Activated B cell treated with CpG ODN at 0.5 μM for 24 hours (primary cell): ENCODE results near the gene LRP5. TPM values are rescaled to one million over a fixed set of nuclear protein-coding genes. Genes with fewer than 3 reads are reported as not detected.
A peak's percentile ranks its signal among the peaks of the same experiment; 100 is the strongest.
"Not testable (repeated sequence)": the region's sequence is repeated elsewhere in the genome, so short reads cannot be mapped to it uniquely, and the experiment has no call there.

ENCODE experiments used
- ATAC-seq: fragments of 200-7000 bp; cut with Tn5 transposase; one replicate; pipeline ENCODE4 v1.10.0; 2021; ENCODE audit warnings: low read depth, mild to moderate bottlenecking, moderate library complexity
- CTCF ChIA-PET: fragments of 350-600 bp; sonication (Branson Sonifier 250); formaldehyde crosslinking; loops from one replicate; lab custom pipeline; 2021; ENCODE audit warnings: antibody characterized with exemption; lab: Charles Lee
- POLR2A ChIA-PET: fragments of 350-600 bp; sonication (Branson Sonifier 250); formaldehyde crosslinking; loops from one replicate; lab custom pipeline; 2021; ENCODE audit warnings: antibody characterized with exemption; lab: Charles Lee
- DNase-seq: peaks from one replicate; pipeline ENCODE4 v3.0.0; 2022
- H3K27ac Mint-ChIP-seq: one replicate; pipeline ENCODE4 v1.8.0; 2020; ENCODE audit warnings: mixed read lengths
- H3K27me3 Mint-ChIP-seq: one replicate; pipeline ENCODE4 v1.8.0; 2021; ENCODE audit warnings: mixed read lengths
- H3K36me3 Mint-ChIP-seq: one replicate; pipeline ENCODE4 v1.8.0; 2021; ENCODE audit warnings: low read depth, mixed read lengths
- H3K4me1 Mint-ChIP-seq: one replicate; pipeline ENCODE4 v1.8.0; 2021; ENCODE audit warnings: mixed read lengths
- H3K4me3 Mint-ChIP-seq: one replicate; pipeline ENCODE4 v1.8.0; 2020; ENCODE audit warnings: mild to moderate bottlenecking, mixed read lengths
- H3K9me3 Mint-ChIP-seq: one replicate; pipeline ENCODE4 v1.8.0; 2020; ENCODE audit warnings: mixed read lengths
- intact Hi-C: fragments of 100-400 bp; cut with micrococcal nuclease; formaldehyde crosslinking; loops from one replicate; pipeline ENCODE4 v1.15.1; 2024
- total RNA-seq: library from RNA; stranded (reverse); gene quantifications from 2 replicates; pipeline ENCODE4 v1.2.3, GENCODE V29; 2022
- TF ChIP-seq, protein P1 (sequence below): fragments of 200-600 bp; IDR thresholded peaks from one replicate; pipeline ENCODE4 v1.8.0; 2022; ENCODE audit warnings: antibody characterized with exemption, mild to moderate bottlenecking

Gene LRP5
- total RNA-seq, 1 donor from 2014 or later, result 8.7 TPM

DNA sequence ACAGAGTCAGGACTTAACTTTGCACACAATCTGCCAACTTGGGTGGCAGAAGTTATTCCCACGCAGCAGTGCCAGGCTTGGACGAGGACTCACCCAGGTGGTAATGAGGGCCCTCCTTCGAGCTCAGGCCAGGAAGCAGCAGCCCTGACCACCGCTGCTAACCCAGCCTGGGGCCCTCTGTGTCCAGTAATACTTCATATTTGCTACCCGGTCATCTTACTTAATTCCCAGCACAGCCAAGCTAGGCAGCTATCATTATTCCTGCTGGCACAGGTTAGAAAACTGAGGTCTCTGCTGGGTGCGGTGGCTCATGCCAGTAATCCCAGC lies 15.4 kb upstream of the LRP5 start:
- intact Hi-C loops, result loop anchor here (1.0 to 5.0 kb wide), 6 partner anchors 26 to 290 kb away; partner anchors contain the start of gene C11orf24
- TF ChIP-seq, protein P1, sequence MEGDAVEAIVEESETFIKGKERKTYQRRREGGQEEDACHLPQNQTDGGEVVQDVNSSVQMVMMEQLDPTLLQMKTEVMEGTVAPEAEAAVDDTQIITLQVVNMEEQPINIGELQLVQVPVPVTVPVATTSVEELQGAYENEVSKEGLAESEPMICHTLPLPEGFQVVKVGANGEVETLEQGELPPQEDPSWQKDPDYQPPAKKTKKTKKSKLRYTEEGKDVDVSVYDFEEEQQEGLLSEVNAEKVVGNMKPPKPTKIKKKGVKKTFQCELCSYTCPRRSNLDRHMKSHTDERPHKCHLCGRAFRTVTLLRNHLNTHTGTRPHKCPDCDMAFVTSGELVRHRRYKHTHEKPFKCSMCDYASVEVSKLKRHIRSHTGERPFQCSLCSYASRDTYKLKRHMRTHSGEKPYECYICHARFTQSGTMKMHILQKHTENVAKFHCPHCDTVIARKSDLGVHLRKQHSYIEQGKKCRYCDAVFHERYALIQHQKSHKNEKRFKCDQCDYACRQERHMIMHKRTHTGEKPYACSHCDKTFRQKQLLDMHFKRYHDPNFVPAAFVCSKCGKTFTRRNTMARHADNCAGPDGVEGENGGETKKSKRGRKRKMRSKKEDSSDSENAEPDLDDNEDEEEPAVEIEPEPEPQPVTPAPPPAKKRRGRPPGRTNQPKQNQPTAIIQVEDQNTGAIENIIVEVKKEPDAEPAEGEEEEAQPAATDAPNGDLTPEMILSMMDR, result no peak
- ATAC-seq (no peak), DNase-seq (no peak)
- ChIA-PET POLR2A (interaction anchor here (0.6 to 5.7 kb wide), 6 partner anchors 24 to 267 kb away, joined by 3 to 93 read pairs (median 12); partner anchors contain the start of genes C11orf24 and NDUFS8), CTCF (interaction anchor here (0.8 to 6.1 kb wide), 12 partner anchors 10 to 152 kb away, joined by 3 to 249 read pairs (median 10); partner anchors contain the start of gene C11orf24)
- no peak overlapping the region for H3K4me3 Mint-ChIP-seq
- H3K36me3 Mint-ChIP-seq, result no peaks in the 10 kb centered on the region
- H3K9me3 Mint-ChIP-seq, result no peaks in the 10 kb centered on the region
- H3K4me1 Mint-ChIP-seq, result peaks cover 46% of the 10 kb centered on the region
- no peaks in the 10 kb centered on the region for H3K27me3 Mint-ChIP-seq
- H3K27ac Mint-ChIP-seq, result no peak overlapping the region

DNA sequence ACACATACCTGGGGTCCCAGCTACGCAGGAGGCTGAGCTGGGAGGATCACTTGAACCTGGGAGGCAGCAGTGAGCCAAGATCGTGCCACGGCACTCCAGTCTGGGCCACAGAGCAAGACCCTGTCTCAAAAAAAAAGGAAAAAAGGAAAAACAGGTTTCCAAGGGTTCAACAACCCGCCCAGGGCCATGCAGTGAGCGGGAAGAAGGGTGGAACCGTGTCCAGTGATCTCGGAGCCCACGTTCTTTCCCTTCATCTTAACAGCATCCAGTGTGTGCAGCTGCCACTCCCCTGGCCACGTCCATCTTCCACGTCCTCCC lies 14.9 kb upstream of the LRP5 start:
- no peak for DNase-seq
- H3K27me3 Mint-ChIP-seq, result no peaks in the 10 kb centered on the region
- H3K4me1 Mint-ChIP-seq, result peaks cover 42% of the 10 kb centered on the region
- no peak overlapping the region for H3K4me3 Mint-ChIP-seq
- no peak for ATAC-seq
- POLR2A ChIA-PET, result interaction anchor here (0.6 to 5.7 kb wide), 6 partner anchors 25 to 267 kb away, joined by 3 to 93 read pairs (median 12); partner anchors contain the start of genes C11orf24 and NDUFS8
- CTCF ChIA-PET, result interaction anchor here (0.8 to 6.1 kb wide), 11 partner anchors 10 to 88 kb away, joined by 3 to 249 read pairs (median 12); partner anchors contain the start of gene C11orf24
- no peak overlapping the region for H3K27ac Mint-ChIP-seq
- intact Hi-C loops, result loop anchor here (1.0 to 5.0 kb wide), 6 partner anchors 26 to 290 kb away; partner anchors contain the start of gene C11orf24
- no peaks in the 10 kb centered on the region for H3K9me3 Mint-ChIP-seq
- TF ChIP-seq, protein P1, result no peak
- H3K36me3 Mint-ChIP-seq, result no peaks in the 10 kb centered on the region

DNA sequence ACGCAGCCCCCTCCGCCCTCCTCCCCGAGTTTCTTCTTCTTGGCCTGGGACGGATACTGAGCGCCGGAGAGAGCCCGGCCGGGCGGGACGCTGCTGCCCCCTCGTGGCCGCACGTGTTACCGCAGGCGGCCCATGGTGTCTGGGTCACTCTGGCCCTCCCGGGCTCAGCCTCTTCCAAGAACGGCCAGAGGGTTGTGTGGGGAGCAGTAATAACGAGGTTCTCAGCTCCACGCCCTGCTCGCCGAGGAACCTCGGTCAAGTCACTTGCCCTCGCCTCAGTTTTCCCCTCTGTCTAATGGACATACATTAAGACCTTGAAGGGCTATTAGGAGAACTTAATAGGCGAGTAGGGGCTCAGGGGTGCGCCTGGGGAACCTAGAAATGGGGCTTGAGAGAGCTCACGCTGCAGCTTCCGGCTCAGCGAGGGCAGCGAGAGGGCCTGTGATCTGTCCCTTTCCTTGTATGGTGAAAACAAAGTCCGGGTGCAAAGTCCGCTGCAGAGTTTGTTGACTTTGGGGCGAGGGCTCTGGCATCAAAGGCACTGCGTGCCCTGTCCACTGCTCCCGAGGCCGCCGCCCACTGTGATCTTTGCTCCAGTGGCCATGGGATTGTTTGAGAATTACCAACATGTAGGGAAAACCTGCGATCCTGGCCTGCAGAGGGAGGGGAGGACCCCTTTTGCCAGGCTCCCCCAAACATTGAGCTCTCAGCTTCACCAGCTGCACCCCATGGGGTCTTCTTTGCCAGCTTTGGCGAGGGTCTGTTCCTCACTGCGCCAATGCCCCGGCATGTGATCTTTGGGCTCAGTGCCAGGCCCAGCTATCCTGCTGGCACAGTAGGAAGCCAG lies 14.4 kb upstream of the LRP5 start:
- ChIA-PET CTCF (interaction anchor here (0.8 to 6.1 kb wide), 10 partner anchors 9 to 88 kb away, joined by 3 to 249 read pairs (median 14); partner anchors contain the start of gene C11orf24), POLR2A (interaction anchor here (0.6 to 5.7 kb wide), 5 partner anchors 25 to 1117 kb away, joined by 3 to 93 read pairs (median 20); partner anchors contain the start of genes C11orf24 and NDUFS8)
- Mint-ChIP-seq H3K9me3 (no peaks in the 10 kb centered on the region), H3K27me3 (no peaks in the 10 kb centered on the region), H3K4me1 (peaks cover 40% of the 10 kb centered on the region), H3K27ac (peak overlapping the region; percentile 53), H3K4me3 (peak overlapping the region; percentile 50), H3K36me3 (no peaks in the 10 kb centered on the region)
- intact Hi-C loops, result loop anchor here (1.0 to 5.0 kb wide), 6 partner anchors 27 to 291 kb away; partner anchors contain the start of gene C11orf24
- peak; percentile 94 for ATAC-seq
- DNase-seq, result peak; percentile 81
- TF ChIP-seq, protein P1, result peak; percentile 83

DNA sequence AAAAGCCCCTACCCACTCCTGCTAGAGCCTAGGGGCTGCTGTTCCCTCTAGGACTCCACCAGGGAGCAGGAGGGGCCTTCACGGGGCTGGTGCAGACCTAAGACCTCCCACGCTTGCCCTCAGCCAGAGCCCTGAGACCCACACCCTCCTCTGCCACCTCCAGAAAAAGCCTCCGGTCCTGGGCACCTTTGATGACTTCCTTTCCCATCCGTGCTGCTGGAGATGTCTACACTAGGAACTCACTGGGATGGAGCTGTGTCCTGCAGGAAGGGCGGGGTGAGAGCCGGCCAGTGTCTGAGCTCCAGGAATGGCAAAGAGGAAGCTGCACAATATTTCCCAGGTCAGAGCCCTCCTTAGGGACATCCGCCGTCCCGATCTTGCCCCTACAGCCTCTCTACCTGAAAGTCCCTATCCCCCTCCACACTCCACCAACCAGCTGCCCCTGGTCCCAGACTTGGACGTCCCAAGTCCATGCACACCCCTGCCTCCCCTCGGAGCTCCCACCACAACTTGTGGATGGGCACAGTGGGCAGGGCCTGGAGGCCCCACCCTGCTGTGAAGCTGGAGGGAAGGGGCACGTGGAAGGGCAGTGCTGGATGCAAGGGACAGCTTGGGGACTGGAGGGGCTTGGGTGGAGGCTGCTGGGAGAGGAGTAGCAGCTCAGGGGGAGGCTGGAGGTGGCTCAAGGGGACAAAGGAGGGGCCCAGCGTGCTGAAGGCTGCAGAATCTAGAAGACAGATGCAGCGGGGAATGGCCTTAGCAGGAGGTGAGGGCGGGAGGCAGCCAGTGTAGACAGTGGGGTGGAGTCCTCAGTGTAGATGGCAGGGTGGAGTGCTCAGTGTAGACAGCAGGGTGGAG lies 13.5 kb upstream of the LRP5 start:
- Mint-ChIP-seq H3K27ac (no peak overlapping the region), H3K4me1 (peaks cover 40% of the 10 kb centered on the region), H3K36me3 (no peaks in the 10 kb centered on the region), H3K27me3 (no peaks in the 10 kb centered on the region), H3K9me3 (no peaks in the 10 kb centered on the region), H3K4me3 (no peak overlapping the region)
- ChIA-PET CTCF (interaction anchor here (1.6 to 6.1 kb wide), 7 partner anchors 26 to 89 kb away, joined by 5 to 249 read pairs (median 28); partner anchors contain the start of gene C11orf24), POLR2A (interaction anchor here (0.6 to 5.7 kb wide), 5 partner anchors 26 to 1118 kb away, joined by 4 to 93 read pairs (median 20); partner anchors contain the start of gene C11orf24)
- ATAC-seq (no peak), DNase-seq (no peak)
- TF ChIP-seq, protein P1, result no peak
- intact Hi-C loops, result loop anchor here (5.0 kb wide), 1 partner anchor 292 kb away; no protein-coding TSS in a partner anchor

DNA sequence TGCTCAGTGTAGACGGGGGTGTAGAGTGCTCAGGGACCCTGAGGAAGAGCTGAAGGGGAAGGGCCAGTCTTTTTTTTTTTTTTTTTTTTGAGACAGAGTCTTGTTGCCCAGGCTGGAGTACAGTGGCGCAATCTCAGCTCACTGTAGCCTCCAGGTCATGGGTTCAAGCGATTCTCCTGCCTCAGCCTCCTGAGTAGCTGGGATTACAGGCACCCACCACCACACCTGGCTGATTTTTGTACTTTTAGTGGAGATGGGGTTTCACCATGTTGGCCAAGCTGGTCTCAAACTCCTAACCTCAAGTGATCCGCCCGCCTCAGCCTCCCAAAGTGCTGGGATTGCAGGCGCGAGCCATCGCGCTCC lies 12.9 kb upstream of the LRP5 start:
- H3K27ac Mint-ChIP-seq, DNase-seq, H3K9me3 Mint-ChIP-seq, H3K4me3 Mint-ChIP-seq, ATAC-seq, H3K36me3 Mint-ChIP-seq, H3K27me3 Mint-ChIP-seq: not testable (repeated sequence)
- intact Hi-C loops, result loop anchor here (5.0 kb wide), 1 partner anchor 292 kb away; no protein-coding TSS in a partner anchor
- peaks cover 40% of the 10 kb centered on the region for H3K4me1 Mint-ChIP-seq
- POLR2A ChIA-PET, result interaction anchor here (0.7 to 5.7 kb wide), 2 partner anchors 27 to 48 kb away, joined by 9 to 93 read pairs; partner anchors contain the start of gene C11orf24
- CTCF ChIA-PET, result interaction anchor here (0.8 to 6.1 kb wide), 6 partner anchors 27 to 305 kb away, joined by 3 to 249 read pairs (median 30); partner anchors contain the start of gene C11orf24
